ENCODE data around the gene MEF2A.

- TF ChIP-seq POLR2AphosphoS5 (IDR thresholded peaks at IDR 0.05; ENCODE audit: low read depth, low read length) (no peak), TAF1 (IDR thresholded peaks at IDR 0.05; ENCODE audit: low read depth, low read length) (no peak), POLR2A (IDR thresholded peaks at IDR 0.05; ENCODE audit: low read depth, low read length) (no peak)
Measured at GRCh38 chr15:99735868-99736267, 170.1 kb downstream of the MEF2A start.
